ENCODE results near the gene TSPYL2.

The TSPYL2 gene

GRCh38 chrX:53081925-53082772, at the start of gene TSPYL2:
Gene TSPYL2 (plus strand): TSS chrX:53082367. CDS start chrX:53082499, 132 bp downstream.
- Histone ChIP-seq H3K27ac (ENCODE audit: low read length) (peak within 1 kb of the TSS; percentile 31), H3K9me3 (ENCODE audit: control insufficient read depth in 1 of 2, low read length in 2 of 2) (no peaks in the 10 kb centered on the region), H3K4me1 (ENCODE audit: control insufficient read depth in 1 of 2, insufficient read depth in 2 of 2, low read length in 2 of 2) (peaks cover 0 to 21% of the 10 kb centered on the region in 2 donors), H3K36me3 (ENCODE audit: control insufficient read depth in 1 of 2, insufficient read depth in 2 of 2, low read length in 2 of 2) (peaks cover 15 to 17% of the 10 kb centered on the region in 2 donors), H3K4me3 (ENCODE audit: low read depth in 1 of 2, low read length in 2 of 2) (peak within 1 kb of the TSS; percentile 75 to 83), H3K27me3 (ENCODE audit: low read depth, low read length) (no peaks in the 10 kb centered on the region)

GRCh38 chrX:53036149-53036548, 46.0 kb upstream of the TSPYL2 start:
- Histone ChIP-seq H3K27ac (ENCODE audit: low read length) (no peak overlapping the region), H3K4me3 (ENCODE audit: low read depth in 1 of 2, low read length in 2 of 2) (no peak overlapping the region), H3K4me1 (ENCODE audit: control insufficient read depth in 1 of 2, insufficient read depth in 2 of 2, low read length in 2 of 2) (no peaks in the 10 kb centered on the region), H3K9me3 (ENCODE audit: control insufficient read depth in 1 of 2, low read length in 2 of 2) (no peaks in the 10 kb centered on the region), H3K27me3 (ENCODE audit: low read depth, low read length) (no peaks in the 10 kb centered on the region), H3K36me3 (ENCODE audit: control insufficient read depth in 1 of 2, insufficient read depth in 2 of 2, low read length in 2 of 2) (no peaks in the 10 kb centered on the region)

GRCh38 chrX:53039236-53039635, 42.9 kb upstream of the TSPYL2 start:
- Histone ChIP-seq H3K36me3 (ENCODE audit: control insufficient read depth in 1 of 2, insufficient read depth in 2 of 2, low read length in 2 of 2) (no peaks in the 10 kb centered on the region), H3K4me1 (ENCODE audit: control insufficient read depth in 1 of 2, insufficient read depth in 2 of 2, low read length in 2 of 2) (no peaks in the 10 kb centered on the region), H3K27ac (ENCODE audit: low read length) (no peak overlapping the region), H3K27me3 (ENCODE audit: low read depth, low read length) (no peaks in the 10 kb centered on the region), H3K9me3 (ENCODE audit: control insufficient read depth in 1 of 2, low read length in 2 of 2) (no peaks in the 10 kb centered on the region), H3K4me3 (ENCODE audit: low read depth in 1 of 2, low read length in 2 of 2) (no peak overlapping the region)

GRCh38 chrX:53044995-53045394, 37.2 kb upstream of the TSPYL2 start:
- Histone ChIP-seq H3K4me1 (ENCODE audit: control insufficient read depth in 1 of 2, insufficient read depth in 2 of 2, low read length in 2 of 2) (peaks cover 0 to 12% of the 10 kb centered on the region in 2 donors), H3K27ac (ENCODE audit: low read length) (no peak overlapping the region), H3K9me3 (ENCODE audit: control insufficient read depth in 1 of 2, low read length in 2 of 2) (no peaks in the 10 kb centered on the region), H3K27me3 (ENCODE audit: low read depth, low read length) (no peaks in the 10 kb centered on the region), H3K36me3 (ENCODE audit: control insufficient read depth in 1 of 2, insufficient read depth in 2 of 2, low read length in 2 of 2) (no peaks in the 10 kb centered on the region), H3K4me3 (ENCODE audit: low read depth in 1 of 2, low read length in 2 of 2) (no peak overlapping the region)

- Histone ChIP-seq H3K27me3 (ENCODE audit: low read depth, low read length) (no peaks in the 10 kb centered on the region), H3K27ac (ENCODE audit: low read length) (no peak overlapping the region), H3K4me1 (ENCODE audit: control insufficient read depth in 1 of 2, insufficient read depth in 2 of 2, low read length in 2 of 2) (peaks cover 0 to 19% of the 10 kb centered on the region in 2 donors), H3K9me3 (ENCODE audit: control insufficient read depth in 1 of 2, low read length in 2 of 2) (no peaks in the 10 kb centered on the region), H3K36me3 (ENCODE audit: control insufficient read depth in 1 of 2, insufficient read depth in 2 of 2, low read length in 2 of 2) (no peaks in the 10 kb centered on the region), H3K4me3 (ENCODE audit: low read depth in 1 of 2, low read length in 2 of 2) (no peak overlapping the region)
Measured at GRCh38 chrX:53047228-53047627, 34.9 kb upstream of the TSPYL2 start.

GRCh38 chrX:53048169-53049126, 33.7 kb upstream of the TSPYL2 start, which contains the start of gene GPR173:
Gene GPR173 (plus strand): TSS chrX:53048789. CDS start chrX:53076622, 27,833 bp downstream.
- H3K27ac ChIP-seq (ENCODE audit: low read length): no peak within 1 kb of the TSS
- no peaks in the 10 kb centered on the region for H3K27me3 ChIP-seq (ENCODE audit: low read depth, low read length)
- H3K4me1 ChIP-seq (ENCODE audit: control insufficient read depth in 1 of 2, insufficient read depth in 2 of 2, low read length in 2 of 2): peaks cover 0 to 19% of the 10 kb centered on the region in 2 donors
- peak within 1 kb of the TSS; percentile 44 to 57 for H3K4me3 ChIP-seq (ENCODE audit: low read depth in 1 of 2, low read length in 2 of 2)
- H3K36me3 ChIP-seq (ENCODE audit: control insufficient read depth in 1 of 2, insufficient read depth in 2 of 2, low read length in 2 of 2): no peaks in the 10 kb centered on the region
- H3K9me3 ChIP-seq (ENCODE audit: control insufficient read depth in 1 of 2, low read length in 2 of 2): no peaks in the 10 kb centered on the region

- Histone ChIP-seq H3K27me3 (ENCODE audit: low read depth, low read length) (no peaks in the 10 kb centered on the region), H3K4me1 (ENCODE audit: control insufficient read depth in 1 of 2, insufficient read depth in 2 of 2, low read length in 2 of 2) (peaks cover 0 to 19% of the 10 kb centered on the region in 2 donors), H3K36me3 (ENCODE audit: control insufficient read depth in 1 of 2, insufficient read depth in 2 of 2, low read length in 2 of 2) (no peaks in the 10 kb centered on the region), H3K9me3 (ENCODE audit: control insufficient read depth in 1 of 2, low read length in 2 of 2) (no peaks in the 10 kb centered on the region), H3K27ac (ENCODE audit: low read length) (no peak overlapping the region), H3K4me3 (ENCODE audit: low read depth in 1 of 2, low read length in 2 of 2) (peak overlapping the region; percentile 42 to 57)
Measured at GRCh38 chrX:53049127-53049517, 33.0 kb upstream of the TSPYL2 start.

- H3K4me1 ChIP-seq (ENCODE audit: control insufficient read depth in 1 of 2, insufficient read depth in 2 of 2, low read length in 2 of 2): peaks cover 0 to 19% of the 10 kb centered on the region in 2 donors
- no peaks in the 10 kb centered on the region for H3K9me3 ChIP-seq (ENCODE audit: control insufficient read depth in 1 of 2, low read length in 2 of 2)
- H3K36me3 ChIP-seq (ENCODE audit: control insufficient read depth in 1 of 2, insufficient read depth in 2 of 2, low read length in 2 of 2): no peaks in the 10 kb centered on the region
- no peak overlapping the region for H3K27ac ChIP-seq (ENCODE audit: low read length)
- H3K4me3 ChIP-seq (ENCODE audit: low read depth in 1 of 2, low read length in 2 of 2): no peak overlapping the region
- no peaks in the 10 kb centered on the region for H3K27me3 ChIP-seq (ENCODE audit: low read depth, low read length)
Measured at GRCh38 chrX:53050841-53051240, 31.3 kb upstream of the TSPYL2 start.

GRCh38 chrX:53055244-53055849, 26.8 kb upstream of the TSPYL2 start:
- Histone ChIP-seq H3K4me1 (ENCODE audit: control insufficient read depth in 1 of 2, insufficient read depth in 2 of 2, low read length in 2 of 2) (peaks cover 0 to 5% of the 10 kb centered on the region in 2 donors), H3K9me3 (ENCODE audit: control insufficient read depth in 1 of 2, low read length in 2 of 2) (no peaks in the 10 kb centered on the region), H3K4me3 (ENCODE audit: low read depth in 1 of 2, low read length in 2 of 2) (no peak overlapping the region), H3K27me3 (ENCODE audit: low read depth, low read length) (no peaks in the 10 kb centered on the region), H3K27ac (ENCODE audit: low read length) (no peak overlapping the region), H3K36me3 (ENCODE audit: control insufficient read depth in 1 of 2, insufficient read depth in 2 of 2, low read length in 2 of 2) (no peaks in the 10 kb centered on the region)

- no peak overlapping the region for H3K4me3 ChIP-seq (ENCODE audit: low read depth in 1 of 2, low read length in 2 of 2)
- no peaks in the 10 kb centered on the region for H3K27me3 ChIP-seq (ENCODE audit: low read depth, low read length)
- H3K4me1 ChIP-seq (ENCODE audit: control insufficient read depth in 1 of 2, insufficient read depth in 2 of 2, low read length in 2 of 2): no peaks in the 10 kb centered on the region
- H3K9me3 ChIP-seq (ENCODE audit: control insufficient read depth in 1 of 2, low read length in 2 of 2): no peaks in the 10 kb centered on the region
- no peak overlapping the region for H3K27ac ChIP-seq (ENCODE audit: low read length)
- H3K36me3 ChIP-seq (ENCODE audit: control insufficient read depth in 1 of 2, insufficient read depth in 2 of 2, low read length in 2 of 2): no peaks in the 10 kb centered on the region
Measured at GRCh38 chrX:53056292-53056691, 25.9 kb upstream of the TSPYL2 start.

- H3K36me3 ChIP-seq (ENCODE audit: control insufficient read depth in 1 of 2, insufficient read depth in 2 of 2, low read length in 2 of 2): no peaks in the 10 kb centered on the region
- no peaks in the 10 kb centered on the region for H3K4me1 ChIP-seq (ENCODE audit: control insufficient read depth in 1 of 2, insufficient read depth in 2 of 2, low read length in 2 of 2)
- H3K4me3 ChIP-seq (ENCODE audit: low read depth in 1 of 2, low read length in 2 of 2): no peak overlapping the region
- H3K27ac ChIP-seq (ENCODE audit: low read length): no peak overlapping the region
- H3K9me3 ChIP-seq (ENCODE audit: control insufficient read depth in 1 of 2, low read length in 2 of 2): no peaks in the 10 kb centered on the region
- H3K27me3 ChIP-seq (ENCODE audit: low read depth, low read length): no peaks in the 10 kb centered on the region
Measured at GRCh38 chrX:53065104-53065503, 17.1 kb upstream of the TSPYL2 start.
